ENCODE measurements around the gene WDR6.

The WDR6 gene

GRCh38 chr3:49030321-49030720 lies 23.1 kb downstream of the WDR6 start:
- DNase-seq (ENCODE audit: low read depth): no peak

- DNase-seq (ENCODE audit: low read depth): no peak
These were observed 25.6 kb downstream of the WDR6 start for GRCh38 chr3:49032646-49033304.

DNA sequence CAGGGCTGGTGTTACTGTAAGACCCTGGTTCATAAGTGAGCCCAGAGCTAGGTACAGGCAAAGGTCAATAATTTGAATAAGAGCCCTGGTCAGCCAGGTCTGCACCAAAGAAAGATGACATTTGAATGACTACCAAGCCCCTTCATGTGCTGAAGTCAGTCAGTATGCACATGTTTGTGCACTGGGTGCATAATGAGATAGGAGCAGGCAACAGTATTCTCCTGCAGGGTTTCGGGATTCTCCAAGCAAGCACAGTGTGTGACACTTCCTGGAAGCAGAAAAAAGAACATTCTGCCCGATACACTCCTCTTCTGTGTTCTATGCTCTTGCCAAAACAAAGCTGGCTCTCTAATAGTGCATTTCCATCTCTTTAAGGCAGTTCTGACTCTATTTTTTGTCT lies 27.5 kb downstream of the WDR6 start:
- no peak for DNase-seq (ENCODE audit: low read depth)

DNA sequence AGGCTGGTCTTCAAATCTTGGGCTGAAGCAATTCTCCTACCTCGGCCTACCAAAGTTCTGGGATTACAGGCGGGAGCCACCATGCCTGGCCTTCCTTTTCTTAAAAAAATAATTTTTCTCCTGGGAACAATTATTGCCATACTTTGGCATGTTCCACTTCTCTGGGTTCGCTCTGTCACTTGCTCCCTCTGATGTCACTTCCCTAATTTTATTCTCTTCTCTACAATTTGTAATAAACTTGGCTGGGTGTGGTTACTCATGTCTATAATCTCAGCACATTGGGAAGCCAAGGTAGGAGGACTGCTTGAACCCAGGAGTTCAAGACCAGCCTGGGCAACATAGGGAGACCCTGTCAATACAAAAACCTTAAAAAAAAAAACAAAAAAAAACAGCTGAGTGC lies 28.1 kb downstream of the WDR6 start:
- DNase-seq (ENCODE audit: low read depth): no peak

DNA sequence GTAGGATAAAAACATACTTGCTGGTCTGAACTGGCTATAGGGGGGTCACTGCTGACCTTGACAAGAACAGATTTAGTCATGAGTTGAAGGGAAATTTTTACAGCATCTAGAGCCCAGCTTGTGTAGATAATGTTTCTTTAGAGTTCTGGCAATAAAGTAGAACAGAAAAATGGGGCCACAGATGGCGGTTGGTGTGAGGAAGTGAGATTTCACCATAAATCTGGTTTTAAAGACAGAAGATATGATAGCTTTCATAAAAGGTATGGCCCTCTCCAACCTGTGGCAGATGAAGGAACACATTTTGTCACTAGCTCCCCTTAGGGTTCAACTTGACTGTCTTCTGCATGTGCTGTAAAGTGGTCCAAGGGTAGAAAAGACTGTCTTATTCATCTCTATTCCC lies 46.4 kb downstream of the WDR6 start:
- no peak for DNase-seq (ENCODE audit: low read depth)

GRCh38 chr3:49054344-49054862 lies 47.2 kb downstream of the WDR6 start:
- DNase-seq (ENCODE audit: low read depth): no peak

DNA sequence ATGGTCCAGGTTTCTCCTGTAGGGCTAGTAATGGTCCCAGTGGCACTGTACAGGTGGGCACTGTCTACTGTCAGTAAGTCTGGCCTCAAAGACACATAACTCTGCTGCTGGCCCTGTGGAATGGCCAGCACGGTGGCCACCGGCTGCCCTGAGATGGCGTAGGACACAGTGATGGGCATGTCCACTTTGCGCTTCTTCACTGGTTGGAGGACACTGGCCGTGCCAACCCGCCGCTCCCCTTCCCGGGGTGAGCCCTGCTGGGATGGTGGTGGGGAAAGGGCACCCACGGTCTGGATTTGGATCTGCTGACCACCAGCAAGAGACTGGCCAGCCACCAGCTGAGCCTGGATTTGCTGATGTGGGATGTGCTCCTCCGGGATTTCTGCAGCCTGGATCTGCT lies 50.1 kb downstream of the WDR6 start:
- no peak for DNase-seq (ENCODE audit: low read depth)

DNA sequence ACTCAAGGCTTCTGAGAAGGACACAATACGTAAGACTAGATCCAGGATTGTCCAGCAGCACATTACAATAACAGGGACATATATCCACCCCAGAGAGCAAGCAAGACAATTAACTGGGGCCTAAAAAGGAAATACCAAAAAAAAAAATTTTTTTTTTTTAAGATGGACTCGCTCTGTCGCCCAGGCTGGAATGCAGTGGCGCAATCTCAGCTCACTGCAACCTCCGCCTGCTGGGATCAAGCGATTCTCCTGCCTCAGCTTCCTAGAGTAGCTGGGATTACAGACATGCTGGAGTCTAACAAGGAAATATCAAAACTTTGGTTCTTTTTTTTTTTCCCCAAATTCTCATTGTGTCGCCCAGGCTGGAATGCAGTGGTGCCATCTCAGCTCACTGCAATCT lies 50.8 kb downstream of the WDR6 start:
- no peak for DNase-seq (ENCODE audit: low read depth)
